Ramos (cell line): Measurements from ENCODE around the gene CAMK4.

Source experiments
- in situ Hi-C: fragments of 300-500 bp; cut with MboI; formaldehyde crosslinking; loops from one replicate; pipeline ENCODE4 v1.14.3; 2022; ENCODE audit warnings: low sequenced_read_pairs; ENCODE audit not compliant: unreplicated experiment

Gene CAMK4

DNA sequence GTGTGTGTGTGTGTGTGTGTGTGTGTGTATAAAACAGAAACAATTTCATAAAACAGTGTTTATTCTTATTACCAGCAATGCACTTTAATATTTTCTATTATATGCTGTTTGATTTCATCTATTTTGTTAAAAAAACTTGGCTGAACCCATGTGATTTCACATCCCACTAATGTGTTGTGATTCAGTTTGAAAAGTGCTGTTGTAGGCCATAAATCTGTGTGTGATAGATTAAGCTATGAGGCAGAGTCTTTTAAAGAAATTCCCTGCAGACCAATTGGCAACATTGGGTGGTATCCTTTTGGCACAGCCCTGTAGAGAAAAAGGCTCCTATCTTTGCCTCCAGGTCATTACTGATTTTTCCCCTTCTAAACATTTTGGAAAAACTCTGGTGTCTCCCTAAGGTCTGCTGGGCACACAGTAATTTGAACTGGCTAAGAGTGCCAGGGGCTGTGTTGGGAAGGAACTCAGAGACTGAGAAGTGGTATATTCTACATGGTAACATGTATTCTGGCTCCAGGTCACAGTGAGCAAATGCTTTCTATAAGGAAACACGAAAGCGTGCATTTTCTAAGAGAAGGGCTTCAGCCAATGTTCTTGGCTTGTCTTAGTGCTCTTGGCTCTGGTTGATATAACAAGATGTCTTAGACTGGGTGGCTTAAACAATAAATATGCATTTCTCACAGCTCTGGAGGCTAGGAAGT lies 4.5 kb downstream of the CAMK4 start:
- in situ Hi-C loops, result no loop called here

DNA sequence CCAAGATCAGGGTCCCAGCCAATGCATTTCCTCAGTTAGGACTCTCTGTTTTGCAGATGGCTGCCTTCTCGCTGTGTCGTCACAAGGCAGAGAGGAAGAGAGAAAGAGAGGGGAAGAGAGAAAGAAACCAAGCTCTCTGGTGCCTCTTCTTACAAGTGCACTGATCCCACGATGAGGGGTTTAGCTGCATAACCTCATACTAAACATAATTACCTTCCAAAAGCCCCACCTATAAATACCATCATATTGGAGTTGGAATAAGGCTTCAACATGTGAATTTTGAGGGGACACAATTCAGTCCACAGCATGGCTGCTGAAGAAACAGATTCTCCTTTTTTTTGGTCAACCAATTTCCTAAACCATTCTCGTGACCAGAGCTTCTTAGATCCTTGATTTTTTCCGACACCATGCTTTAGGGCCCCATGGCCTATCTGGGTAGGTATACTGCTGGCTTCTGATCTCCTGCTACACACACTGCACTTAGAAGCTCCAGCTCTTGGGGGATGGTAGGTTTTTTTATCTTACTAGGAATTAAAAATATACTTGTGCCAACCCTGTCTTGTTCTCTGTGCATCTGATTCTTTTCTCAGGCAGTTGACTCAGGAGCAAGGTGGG lies 5.1 kb downstream of the CAMK4 start:
- in situ Hi-C loops, result no loop called here

DNA sequence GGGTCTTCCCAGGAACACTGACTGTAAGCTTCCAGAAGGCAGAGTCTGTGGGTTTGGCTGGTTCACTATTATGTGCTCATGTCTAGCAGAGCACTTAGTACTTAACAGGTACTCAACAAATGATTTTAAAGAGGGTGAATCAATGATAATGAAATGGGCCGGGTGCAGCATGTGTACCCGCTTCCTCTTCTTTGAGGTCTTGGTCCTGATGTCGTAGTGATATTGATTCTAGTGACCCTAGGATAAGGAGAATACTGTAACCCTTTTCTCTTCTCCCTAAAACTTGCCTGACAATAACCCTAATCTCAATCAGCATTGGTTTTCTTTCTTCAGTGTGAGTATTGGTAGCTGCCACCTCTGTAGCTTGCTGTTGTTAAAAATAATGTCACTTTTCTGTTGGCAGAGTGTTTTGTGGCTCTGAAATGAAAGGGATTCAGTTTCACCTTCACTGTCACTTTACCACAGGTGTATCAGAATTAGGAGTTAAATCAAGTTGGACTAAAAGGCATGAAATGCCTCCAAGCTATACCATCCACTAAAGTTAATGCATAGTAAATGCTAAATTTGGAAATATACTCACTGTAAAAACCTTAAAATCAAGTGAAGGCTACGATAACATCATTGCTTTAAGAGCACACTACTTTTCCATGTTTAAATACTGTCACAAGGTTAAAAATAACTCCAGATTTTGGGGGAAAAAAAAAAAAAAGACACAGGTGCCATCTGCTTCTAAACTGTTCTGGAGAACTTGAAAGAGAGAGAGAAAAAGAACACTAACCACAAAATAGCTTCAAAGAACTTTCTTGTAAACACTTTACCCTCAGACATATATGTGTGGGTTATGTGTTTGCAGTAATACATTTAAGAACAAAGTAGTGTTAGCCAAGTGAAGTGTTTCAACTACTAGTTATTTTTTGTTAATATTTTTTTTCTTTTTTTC lies 6.0 kb downstream of the CAMK4 start:
- in situ Hi-C loops, result no loop called here

GRCh38 chr5:111231119-111231518 lies 6.9 kb downstream of the CAMK4 start:
- in situ Hi-C loops, result no loop called here

GRCh38 chr5:111232311-111233051 lies 8.3 kb downstream of the CAMK4 start:
- in situ Hi-C loops, result no loop called here

GRCh38 chr5:111233052-111233374 lies 8.8 kb downstream of the CAMK4 start:
- in situ Hi-C loops, result no loop called here

DNA sequence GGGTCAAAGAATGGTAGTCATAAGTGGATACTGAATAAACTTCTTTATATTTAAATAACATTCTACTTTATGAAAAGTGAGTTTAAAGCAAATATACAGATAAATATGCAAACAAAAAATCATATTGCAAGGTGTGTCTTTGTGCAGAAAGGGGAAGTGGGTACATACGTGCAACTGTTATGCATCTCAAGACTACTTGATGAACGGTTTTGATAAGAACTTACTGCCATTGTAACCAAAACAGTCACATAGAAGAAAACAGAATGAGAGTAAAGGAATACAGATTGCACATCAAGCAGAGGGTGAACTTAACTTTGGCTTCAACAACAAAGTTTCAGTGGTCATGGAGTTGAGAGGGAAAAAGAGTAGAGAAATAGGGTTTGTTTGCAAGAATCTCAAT lies 9.9 kb downstream of the CAMK4 start:
- in situ Hi-C loops, result no loop called here

GRCh38 chr5:111235635-111236034 lies 11.5 kb downstream of the CAMK4 start:
- in situ Hi-C loops, result no loop called here

GRCh38 chr5:111236348-111236747 lies 12.2 kb downstream of the CAMK4 start:
- in situ Hi-C loops, result no loop called here

DNA sequence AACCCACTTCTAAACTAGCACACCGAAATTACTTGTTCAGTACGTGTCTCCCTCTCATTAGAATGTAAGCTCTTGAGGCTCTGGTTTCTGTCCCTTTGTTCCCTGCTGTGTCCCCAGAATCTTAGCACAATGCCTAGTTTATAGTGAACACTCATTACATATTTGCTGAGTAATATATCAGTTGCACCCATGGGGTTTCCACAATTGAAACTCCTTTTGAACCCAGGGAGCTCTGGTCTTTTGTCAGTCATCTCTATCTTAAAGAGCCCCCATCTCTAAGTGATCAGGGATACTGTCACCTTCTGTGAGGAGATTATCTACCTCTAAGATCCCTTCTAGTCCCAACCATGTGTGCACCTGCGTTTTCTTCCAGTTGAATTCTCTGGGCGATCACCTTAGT lies 12.8 kb downstream of the CAMK4 start:
- in situ Hi-C loops, result no loop called here

- in situ Hi-C loops, result no loop called here
These were observed 13.3 kb downstream of the CAMK4 start for GRCh38 chr5:111237470-111237869.

DNA sequence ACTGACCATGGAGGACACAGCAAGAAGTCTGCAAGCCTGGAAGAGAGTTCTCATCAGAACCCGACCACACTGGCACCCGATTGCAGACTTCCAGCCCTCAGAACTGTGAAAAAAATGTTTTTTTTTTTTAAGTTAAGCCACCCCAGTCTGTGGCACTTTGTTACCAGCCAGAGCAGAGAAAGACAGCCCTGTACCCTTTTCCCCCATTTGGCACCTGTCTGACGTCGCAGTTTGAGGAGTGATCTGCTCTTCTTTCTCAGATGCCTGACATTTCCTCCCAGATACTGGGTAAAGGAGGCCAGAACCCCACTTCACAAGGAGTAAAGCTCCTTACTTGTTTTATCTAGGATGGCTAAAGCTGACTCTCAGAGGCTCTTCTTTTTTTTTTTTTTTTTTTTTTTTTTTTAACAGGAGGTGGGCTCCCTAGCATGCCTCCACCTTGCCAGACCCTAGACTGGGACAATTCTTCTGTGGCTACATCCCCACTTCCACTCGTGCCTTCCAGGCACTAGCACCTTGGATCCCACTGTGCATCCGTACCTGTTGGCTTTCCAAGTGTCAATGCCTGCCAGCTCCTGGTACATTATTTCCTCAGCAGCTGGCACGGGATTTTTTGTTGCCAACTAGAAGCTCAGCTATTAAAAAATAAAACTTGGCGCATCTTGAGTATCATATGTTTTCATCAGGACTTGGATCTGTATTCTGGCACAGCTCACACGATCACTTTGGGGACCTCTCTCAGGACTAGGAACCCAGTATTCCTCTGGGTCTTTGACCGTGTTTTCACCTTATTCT lies 14.4 kb downstream of the CAMK4 start:
- in situ Hi-C loops, result no loop called here

GRCh38 chr5:111241696-111242095 lies 17.5 kb downstream of the CAMK4 start:
- in situ Hi-C loops, result no loop called here

GRCh38 chr5:111242606-111243005 lies 18.4 kb downstream of the CAMK4 start:
- in situ Hi-C loops, result no loop called here

GRCh38 chr5:111243318-111243717 lies 19.1 kb downstream of the CAMK4 start:
- in situ Hi-C loops, result no loop called here

- in situ Hi-C loops, result no loop called here
These were observed 21.5 kb downstream of the CAMK4 start for GRCh38 chr5:111245654-111246053.

- in situ Hi-C loops, result no loop called here
These were observed 22.3 kb downstream of the CAMK4 start for GRCh38 chr5:111246459-111246858.

GRCh38 chr5:111248571-111248970 lies 24.4 kb downstream of the CAMK4 start:
- in situ Hi-C loops, result no loop called here

GRCh38 chr5:111251921-111252320 lies 27.7 kb downstream of the CAMK4 start:
- in situ Hi-C loops, result no loop called here
